ENCODE data around the gene TYK2.
"Not testable (repeated sequence)": the region's sequence is repeated elsewhere in the genome, so short reads cannot be mapped to it uniquely, and the experiment has no call there.

TYK2 gene

GRCh38 chr19:10407096-10407495, 26.7 kb upstream of the TYK2 start:
- DNase-seq (ENCODE audit: low read depth), result no peak

GRCh38 chr19:10406191-10406590, 25.8 kb upstream of the TYK2 start:
- DNase-seq (ENCODE audit: low read depth), result no peak

GRCh38 chr19:10404888-10405820, 24.8 kb upstream of the TYK2 start:
- no peak for DNase-seq (ENCODE audit: low read depth)

GRCh38 chr19:10403137-10404021, 23.0 kb upstream of the TYK2 start, which contains the start of gene CDC37:
TSS of gene CDC37 (minus strand) at chr19:10403542. CDS start at chr19:10403479, 63 bp downstream.
- DNase-seq (ENCODE audit: low read depth), result peak; percentile 98

DNA sequence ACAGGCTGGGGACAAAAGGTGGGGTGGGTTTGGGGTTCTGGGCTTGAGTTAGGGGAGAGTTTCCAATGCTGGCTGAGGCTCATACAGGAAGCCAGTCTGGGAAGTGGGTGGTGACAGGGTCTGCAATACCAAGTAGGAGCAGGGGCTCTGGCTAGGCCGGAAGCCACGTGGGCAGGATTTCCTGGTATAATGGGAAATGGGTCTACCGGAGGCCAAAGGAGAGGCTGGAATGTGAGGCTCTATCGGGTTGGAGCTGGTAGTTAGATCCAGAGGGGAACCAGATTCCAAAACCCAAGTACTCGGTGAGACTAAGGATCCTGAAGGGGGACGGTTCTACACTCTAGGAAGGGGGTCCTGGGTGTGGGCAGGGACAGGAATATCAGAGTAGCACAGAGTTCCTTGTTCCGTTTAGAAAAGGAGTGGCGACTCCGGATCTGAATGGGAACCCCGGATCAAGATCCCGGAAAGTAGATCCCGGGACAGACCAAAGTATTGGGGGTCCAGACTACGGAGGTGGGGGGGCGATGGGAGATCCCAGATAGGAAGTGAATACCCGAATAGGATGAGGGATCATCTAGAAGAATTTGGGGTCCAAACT, 22.2 kb upstream of the TYK2 start:
- DNase-seq (ENCODE audit: low read depth), result no peak

GRCh38 chr19:10399878-10400277, 19.5 kb upstream of the TYK2 start:
- DNase-seq (ENCODE audit: low read depth), result no peak

DNA sequence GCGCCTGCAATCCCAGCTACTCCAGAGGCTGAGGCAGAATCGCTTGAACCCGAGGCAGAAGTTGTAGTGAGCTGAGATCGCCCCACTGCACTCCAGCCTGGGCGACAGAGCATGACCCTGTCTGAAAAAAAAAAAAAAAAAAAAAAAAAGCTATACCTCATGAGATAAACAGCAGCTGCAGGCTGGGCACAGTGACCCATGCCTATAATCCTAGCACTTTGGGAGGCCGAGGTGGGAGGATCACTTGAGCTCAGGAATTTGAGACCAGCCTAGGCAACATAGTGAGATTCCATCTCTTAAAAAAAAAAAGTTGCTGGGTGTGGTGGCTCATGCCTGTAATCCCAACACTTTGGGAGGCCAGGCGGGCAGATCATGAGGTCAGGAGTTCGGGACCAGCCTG, 19.0 kb upstream of the TYK2 start:
- not testable (repeated sequence) for DNase-seq (ENCODE audit: low read depth)

GRCh38 chr19:10398819-10399218, 18.4 kb upstream of the TYK2 start:
- DNase-seq (ENCODE audit: low read depth), result no peak

DNA sequence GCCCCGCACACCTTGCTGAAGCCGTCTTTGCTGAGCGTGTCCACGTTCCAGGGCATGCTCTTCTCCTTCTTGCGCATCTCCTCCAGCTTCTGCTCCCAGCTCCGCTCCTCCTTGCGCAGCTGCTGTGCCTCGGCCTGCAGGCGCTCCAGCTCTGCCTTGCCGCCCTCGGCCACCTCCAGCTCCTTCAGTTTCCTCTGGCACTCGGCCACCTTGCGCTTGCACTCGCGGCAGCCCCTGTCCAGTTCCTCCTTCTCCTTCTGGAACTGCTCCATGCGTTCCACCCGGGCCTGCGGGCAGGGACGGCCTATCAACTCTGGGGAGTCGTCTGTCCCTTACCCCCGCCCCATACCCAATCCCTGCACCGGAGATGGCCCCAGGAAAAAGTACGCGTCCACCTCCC, 15.5 kb upstream of the TYK2 start:
- DNase-seq (ENCODE audit: low read depth), result no peak

- no peak for DNase-seq (ENCODE audit: low read depth)
Observed at GRCh38 chr19:10395436-10395835, 15.1 kb upstream of the TYK2 start.

DNA sequence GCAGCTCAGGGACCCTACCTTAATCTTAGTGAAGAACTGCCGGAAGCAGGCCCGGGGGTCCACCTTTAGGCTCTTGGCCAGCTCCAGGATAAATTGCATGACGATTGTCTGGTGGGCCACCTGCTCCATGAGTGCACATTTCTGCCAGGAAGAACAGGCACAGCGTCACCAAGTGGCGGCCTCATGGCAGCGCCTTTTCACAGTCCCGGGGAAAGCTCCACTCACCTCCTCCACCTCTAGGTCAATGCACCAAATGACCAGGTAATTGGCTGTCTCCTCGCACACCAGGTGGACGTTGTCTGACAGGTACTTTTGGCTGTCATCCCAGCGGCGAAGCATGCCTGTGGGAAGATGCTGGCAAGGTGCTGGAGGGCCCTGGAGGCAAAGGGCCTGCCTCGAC, 14.6 kb upstream of the TYK2 start:
- no peak for DNase-seq (ENCODE audit: low read depth)

DNA sequence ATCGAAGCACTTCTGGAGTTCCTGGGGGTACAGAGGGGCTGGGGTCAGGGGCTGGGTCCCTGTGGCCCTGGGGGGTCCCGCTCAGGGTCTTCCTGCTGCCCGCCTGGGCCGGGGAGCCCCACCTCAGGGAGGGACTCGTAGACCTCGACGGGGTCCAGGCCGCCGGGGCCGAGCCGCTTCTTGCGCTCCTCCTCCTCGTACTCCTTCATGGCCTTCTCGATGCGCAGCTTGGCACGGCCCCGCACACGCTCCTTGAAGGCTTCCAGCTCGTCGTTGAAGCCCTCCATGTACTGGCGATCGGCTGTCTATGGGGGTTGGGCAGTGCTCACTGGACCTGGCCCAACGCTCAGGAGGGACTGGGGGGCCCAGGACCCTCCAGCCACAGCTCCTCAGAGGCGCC, 12.8 kb upstream of the TYK2 start:
- DNase-seq (ENCODE audit: low read depth), result no peak

- DNase-seq (ENCODE audit: low read depth), result no peak
Observed at GRCh38 chr19:10392120-10392519, 11.7 kb upstream of the TYK2 start.

DNA sequence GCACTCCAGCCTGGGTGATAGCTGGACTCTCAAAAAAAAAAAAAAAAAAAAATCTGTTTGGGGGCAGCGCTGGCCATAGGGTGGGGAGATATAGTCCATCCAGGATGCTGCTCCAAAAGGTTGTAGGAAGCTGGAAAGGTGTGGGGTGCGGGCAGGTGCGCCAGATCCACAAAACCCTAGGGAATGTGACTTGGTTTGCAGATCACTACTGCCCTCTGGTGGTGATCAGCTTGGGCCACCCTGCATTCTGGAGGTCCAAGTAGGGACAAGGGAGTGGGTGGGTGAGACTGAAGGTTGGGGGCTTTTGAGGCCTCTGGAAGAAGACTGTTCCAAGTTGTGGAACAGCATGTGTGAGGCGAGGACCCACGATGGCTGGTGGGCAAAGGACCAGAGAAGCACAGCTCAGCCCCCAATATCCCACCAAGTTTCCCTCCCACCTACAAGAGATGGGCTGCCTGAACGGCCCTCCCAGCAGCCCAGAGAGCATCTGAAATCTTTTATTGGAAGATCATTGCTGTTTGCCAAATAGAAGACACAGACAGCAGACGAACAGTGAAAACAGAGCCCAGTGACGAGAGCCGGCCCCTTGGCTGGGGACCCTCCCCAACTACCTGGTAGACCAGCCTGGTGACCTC, 10.4 kb upstream of the TYK2 start:
- peak; percentile 25 for DNase-seq (ENCODE audit: low read depth)

DNA sequence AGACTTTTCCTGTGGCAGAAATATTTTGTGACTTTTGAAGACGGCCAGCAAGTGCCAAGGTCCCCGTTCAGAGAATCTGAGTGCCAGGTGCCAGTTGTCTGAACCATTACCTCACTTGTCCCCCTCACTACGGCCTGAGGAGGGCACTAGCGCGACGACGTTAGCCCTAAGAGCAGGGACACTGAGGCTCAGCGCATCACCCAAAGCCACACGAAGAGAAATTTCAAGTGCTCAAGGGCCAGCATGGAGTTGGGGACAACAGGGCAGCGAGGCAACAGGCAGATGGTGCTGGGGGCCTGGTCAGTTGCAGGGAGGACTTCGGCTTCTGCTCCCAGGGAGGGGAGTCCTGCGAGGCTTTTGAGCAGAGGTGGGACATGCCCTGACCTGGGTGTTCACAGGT, 9.5 kb upstream of the TYK2 start:
- no peak for DNase-seq (ENCODE audit: low read depth)

- peak; percentile 58 for DNase-seq (ENCODE audit: low read depth)
Observed at GRCh38 chr19:10388957-10389356, 8.6 kb upstream of the TYK2 start.

GRCh38 chr19:10384580-10384979, 4.2 kb upstream of the TYK2 start:
- no peak for DNase-seq (ENCODE audit: low read depth)

DNA sequence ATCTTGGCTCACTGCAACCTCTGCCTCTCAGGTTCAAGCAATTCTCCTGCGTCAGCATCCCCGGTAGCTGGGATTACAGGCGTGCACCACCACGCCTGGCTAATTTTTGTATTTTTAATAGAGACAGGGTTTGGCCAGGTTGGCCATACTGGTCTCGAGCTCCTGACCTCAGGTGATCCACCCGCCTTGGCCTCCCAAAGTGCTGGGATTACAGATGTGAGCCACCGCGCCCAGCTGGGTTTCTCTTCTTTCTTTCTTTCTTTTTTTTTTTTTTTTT, 2.8 kb upstream of the TYK2 start:
- not testable (repeated sequence) for DNase-seq (ENCODE audit: low read depth)

DNA sequence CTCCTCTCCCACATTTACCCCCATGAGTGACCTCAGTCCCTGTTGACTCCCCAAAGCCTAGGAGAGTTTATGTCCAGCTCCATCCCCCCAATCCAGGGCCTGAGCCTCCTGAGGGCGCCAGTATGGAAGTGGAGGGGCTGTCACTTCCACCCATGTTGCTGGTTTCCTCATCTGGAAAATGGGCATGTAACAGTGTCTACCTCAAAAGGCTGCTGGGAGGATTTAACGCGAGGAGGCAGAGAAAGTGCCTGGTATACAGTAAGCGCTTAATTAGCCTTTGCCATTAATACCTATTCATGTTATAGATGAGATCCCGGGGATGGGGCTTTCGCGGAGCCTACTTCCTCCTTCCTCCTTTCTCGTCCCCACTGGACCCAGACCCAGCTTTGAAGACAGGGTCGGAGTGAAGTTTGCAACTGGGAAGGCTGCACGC, 476 bp downstream of the TYK2 start:
- DNase-seq (ENCODE audit: low read depth), result no peak

DNA sequence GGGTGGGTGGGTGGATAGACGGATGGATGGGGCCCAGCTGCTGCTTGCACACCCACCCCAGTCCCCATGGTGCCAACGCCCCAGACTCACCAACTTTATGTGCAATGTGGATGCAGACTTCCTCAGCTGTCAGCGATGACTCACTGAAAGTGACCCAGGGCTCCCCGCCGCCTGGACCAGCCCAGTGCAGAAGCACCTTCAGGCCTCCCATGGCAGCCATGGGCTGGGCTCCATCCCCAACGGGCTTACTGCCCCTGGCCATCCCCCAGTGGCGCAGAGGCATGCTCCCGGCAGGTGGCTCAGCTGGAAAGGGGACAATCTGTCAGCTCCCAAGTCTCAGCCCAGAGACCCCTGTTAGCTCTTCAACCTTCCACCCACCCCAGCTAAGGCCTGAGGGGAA, 2.2 kb downstream of the TYK2 start:
- no peak for DNase-seq (ENCODE audit: low read depth)

DNA sequence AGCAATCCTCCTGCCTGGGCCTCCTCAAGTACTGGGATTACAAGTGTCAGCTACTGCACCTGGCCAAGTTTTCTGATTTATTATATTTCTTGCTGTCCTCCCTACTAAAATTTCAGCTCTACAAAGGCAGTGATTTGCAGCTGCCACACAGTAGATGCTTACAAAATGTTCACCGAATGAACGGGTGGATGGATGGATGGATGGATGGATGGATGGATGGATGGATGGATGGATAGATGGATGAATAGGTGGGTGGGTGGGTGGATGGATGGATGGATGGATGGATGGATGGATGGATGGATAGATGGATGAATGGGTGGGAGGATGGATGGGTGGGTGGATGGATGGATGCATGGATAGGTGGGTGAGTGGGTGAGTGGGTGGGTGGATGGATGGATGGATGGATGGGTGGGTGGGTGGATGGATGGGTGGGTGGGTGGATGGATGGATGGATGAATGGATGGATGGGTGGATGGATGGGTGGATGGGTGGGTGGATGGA, 3.2 kb downstream of the TYK2 start:
- DNase-seq (ENCODE audit: low read depth), result not testable (repeated sequence)

DNA sequence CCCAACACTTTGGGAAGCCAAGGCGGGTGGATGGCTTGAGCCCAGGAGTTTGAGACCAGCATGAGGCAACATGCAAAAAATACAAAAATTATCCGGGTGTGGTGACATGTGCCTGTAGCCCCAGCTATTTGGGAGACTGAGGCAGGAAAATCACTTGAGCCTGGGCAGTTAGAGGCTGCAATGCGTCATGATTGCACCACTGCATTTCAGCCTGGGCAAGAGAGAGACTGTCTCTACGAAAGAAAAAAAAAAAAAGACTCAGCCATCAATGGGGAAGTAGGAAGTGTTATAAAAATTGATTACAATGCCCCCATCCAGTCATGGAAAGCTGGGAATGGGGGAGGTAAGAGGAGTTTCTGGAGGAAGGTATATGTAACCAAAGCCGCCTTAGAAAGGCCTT, 5.4 kb downstream of the TYK2 start:
- no peak for DNase-seq (ENCODE audit: low read depth)
